HCT116 (cell line): ENCODE data around the gene GALNT2.
A peak's percentile ranks its signal among the peaks of the same experiment; 100 is the strongest.

ENCODE experiments used
- CEBPB ChIP-seq: IDR thresholded peaks from 2 replicates; pipeline ENCODE4 v1.6.1; 2012; ENCODE audit warnings: low read depth
- EGR1 ChIP-seq: IDR thresholded peaks from 2 replicates; pipeline ENCODE4 v1.6.1; 2012; ENCODE audit warnings: low read depth
- ELF1 ChIP-seq: IDR thresholded peaks from 2 replicates; pipeline ENCODE4 v1.6.1; 2012; ENCODE audit warnings: low read depth, borderline replicate concordance
- JUND ChIP-seq: IDR thresholded peaks from 2 replicates; pipeline ENCODE4 v1.6.1; 2012
- POLR2A ChIP-seq: IDR thresholded peaks from 2 replicates; pipeline ENCODE4 v1.7.0; 2011; ENCODE audit warnings: borderline replicate concordance; ENCODE audit not compliant: insufficient read depth, insufficient read length; ENCODE audit errors: extremely low read depth
- POLR2AphosphoS5 ChIP-seq: IDR thresholded peaks from 2 replicates; pipeline ENCODE4 v1.6.1; 2011; ENCODE audit warnings: mild to moderate bottlenecking, low read depth, low read length, moderate library complexity
- SP1 ChIP-seq: IDR thresholded peaks from 2 replicates; pipeline ENCODE4 v1.6.1; 2012; ENCODE audit warnings: low read depth
- ZFX ChIP-seq: fragments of 450-650 bp; IDR thresholded peaks from 2 replicates; pipeline ENCODE4 v1.6.1; 2017
- TF ChIP-seq, protein P1 (sequence below), 3 experiments: fragments of 200-600 bp in 1 of 3; sonication (generic) in 1 of 3; IDR thresholded peaks in 2 of 3; conservative IDR thresholded peaks in 1 of 3; 2 replicates each; pipeline ENCODE4 v1.5.1; 2012 to 2017; ENCODE audit warnings: low read depth in 2 of 3, low read length in 2 of 3, antibody characterized with exemption in 1 of 3, borderline replicate concordance in 1 of 3, control low read depth in 1 of 3, mild to moderate bottlenecking in 1 of 3, mixed read lengths in 1 of 3, mixed run types in 1 of 3, moderate library complexity in 1 of 3; ENCODE audit not compliant: insufficient read depth in 1 of 3
- TF ChIP-seq, protein P2 (sequence below): IDR thresholded peaks from 2 replicates; pipeline ENCODE4 v1.6.1; 2012
- TF ChIP-seq, protein P3 (sequence below): IDR thresholded peaks from 2 replicates; pipeline ENCODE4 v1.6.1; 2012

DNA sequence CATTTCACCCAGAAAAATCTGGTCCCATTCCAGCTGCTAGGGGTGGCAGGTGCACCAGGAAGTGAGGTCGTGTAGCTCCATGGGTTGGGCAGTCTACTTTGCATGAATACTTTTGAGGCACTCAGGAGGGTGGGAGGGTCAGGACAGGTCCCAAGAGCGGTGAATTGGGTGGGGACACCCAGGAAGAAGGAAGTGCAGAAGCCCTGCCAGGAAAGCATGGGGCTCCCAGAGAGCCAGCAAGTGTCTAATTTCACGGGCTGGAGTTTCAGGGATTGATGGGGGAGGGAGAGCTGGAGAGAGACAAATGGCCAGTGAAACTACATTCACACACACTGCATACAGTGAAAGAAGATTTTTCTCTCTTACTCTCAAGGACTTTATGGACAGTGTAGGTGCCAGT, 137.8 kb downstream of the GALNT2 start:
- TF ChIP-seq, protein P1, sequence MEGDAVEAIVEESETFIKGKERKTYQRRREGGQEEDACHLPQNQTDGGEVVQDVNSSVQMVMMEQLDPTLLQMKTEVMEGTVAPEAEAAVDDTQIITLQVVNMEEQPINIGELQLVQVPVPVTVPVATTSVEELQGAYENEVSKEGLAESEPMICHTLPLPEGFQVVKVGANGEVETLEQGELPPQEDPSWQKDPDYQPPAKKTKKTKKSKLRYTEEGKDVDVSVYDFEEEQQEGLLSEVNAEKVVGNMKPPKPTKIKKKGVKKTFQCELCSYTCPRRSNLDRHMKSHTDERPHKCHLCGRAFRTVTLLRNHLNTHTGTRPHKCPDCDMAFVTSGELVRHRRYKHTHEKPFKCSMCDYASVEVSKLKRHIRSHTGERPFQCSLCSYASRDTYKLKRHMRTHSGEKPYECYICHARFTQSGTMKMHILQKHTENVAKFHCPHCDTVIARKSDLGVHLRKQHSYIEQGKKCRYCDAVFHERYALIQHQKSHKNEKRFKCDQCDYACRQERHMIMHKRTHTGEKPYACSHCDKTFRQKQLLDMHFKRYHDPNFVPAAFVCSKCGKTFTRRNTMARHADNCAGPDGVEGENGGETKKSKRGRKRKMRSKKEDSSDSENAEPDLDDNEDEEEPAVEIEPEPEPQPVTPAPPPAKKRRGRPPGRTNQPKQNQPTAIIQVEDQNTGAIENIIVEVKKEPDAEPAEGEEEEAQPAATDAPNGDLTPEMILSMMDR (IDR thresholded peaks at IDR 0.05 in 2 of 3, conservative IDR thresholded peaks at IDR 0.05 in 1 of 3; ENCODE audit: borderline replicate concordance in 1 of 3, insufficient read depth in 1 of 3, low read depth in 2 of 3, low read length in 2 of 3): no peak
- no peak for TF ChIP-seq JUND
- no peak for TF ChIP-seq EGR1
- TF ChIP-seq POLR2AphosphoS5: no peak
- TF ChIP-seq, protein P2, sequence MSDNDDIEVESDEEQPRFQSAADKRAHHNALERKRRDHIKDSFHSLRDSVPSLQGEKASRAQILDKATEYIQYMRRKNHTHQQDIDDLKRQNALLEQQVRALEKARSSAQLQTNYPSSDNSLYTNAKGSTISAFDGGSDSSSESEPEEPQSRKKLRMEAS: no peak
- TF ChIP-seq ELF1: no peak
- TF ChIP-seq ZFX: no peak
- TF ChIP-seq CEBPB: no peak
- TF ChIP-seq POLR2A: no peak
- 0 out of 2 replicates have a peak, but pooled peaks have one; percentile 18 for TF ChIP-seq SP1
- TF ChIP-seq, protein P3, sequence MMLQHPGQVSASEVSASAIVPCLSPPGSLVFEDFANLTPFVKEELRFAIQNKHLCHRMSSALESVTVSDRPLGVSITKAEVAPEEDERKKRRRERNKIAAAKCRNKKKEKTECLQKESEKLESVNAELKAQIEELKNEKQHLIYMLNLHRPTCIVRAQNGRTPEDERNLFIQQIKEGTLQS: no peak
